Fibroblast of lung (primary cell): Measurements from ENCODE around the gene WNT7B.

Experiments used
- CTCF ChIP-seq, 2 donors: IDR thresholded peaks in 1 of 2; conservative IDR thresholded peaks in 1 of 2; 1 replicate in 1 of 2; 2 replicates in 1 of 2; pipeline ENCODE4 v1.5.1; 2011 to 2012; ENCODE audit warnings: low read length in 2 of 2, control low read depth in 1 of 2, inconsistent platforms in 1 of 2, low read depth in 1 of 2, mild to moderate bottlenecking in 1 of 2
- EZH2 ChIP-seq: IDR thresholded peaks from 2 replicates; pipeline ENCODE4 v1.5.1; 2012; ENCODE audit warnings: low read length, control low read depth, mild to moderate bottlenecking; ENCODE audit errors: missing control alignments

- TF ChIP-seq CTCF (conservative IDR thresholded peaks at IDR 0.05 in 1 of 2, IDR thresholded peaks at IDR 0.05 in 1 of 2; ENCODE audit: low read depth in 1 of 2, low read length in 2 of 2) (no peak), EZH2 (no peak)
Measured at GRCh38 chr22:45880091-45880715, 96.8 kb downstream of the WNT7B start.
